ENCODE data around the gene SPNS2. TPM values are rescaled to one million over a fixed set of nuclear protein-coding genes. Genes with fewer than 3 reads are reported as not detected.

Gene SPNS2
- total RNA-seq, 1 donor from 2014 or later, result 30.0 TPM

- DNase-seq (ENCODE audit: low spot score), result no peak
These were observed 51.3 kb downstream of the SPNS2 start for GRCh38 chr17:4549781-4550533.

- no peak for DNase-seq (ENCODE audit: low spot score)
These were observed 51.9 kb downstream of the SPNS2 start for GRCh38 chr17:4550534-4551039.

DNA sequence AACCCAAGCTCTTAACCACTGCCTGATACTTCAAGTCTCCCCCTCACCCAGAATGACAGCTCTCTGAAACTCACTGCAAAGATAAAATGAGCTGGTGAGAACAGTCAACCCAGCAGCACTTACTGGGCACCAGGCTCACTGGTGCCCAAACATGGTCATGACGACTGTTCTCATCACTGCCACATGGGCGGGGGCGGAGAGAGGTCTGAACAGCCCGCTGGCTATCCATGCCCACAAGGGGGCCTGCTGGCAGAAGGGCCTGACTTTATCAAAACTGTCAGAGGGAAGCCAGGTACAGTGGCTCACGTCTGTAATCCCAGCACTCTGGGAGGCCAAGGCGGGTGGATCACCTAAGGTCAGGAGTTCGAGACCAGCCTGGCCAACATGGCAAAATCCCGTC lies 52.5 kb downstream of the SPNS2 start:
- no peak for DNase-seq (ENCODE audit: low spot score)

DNA sequence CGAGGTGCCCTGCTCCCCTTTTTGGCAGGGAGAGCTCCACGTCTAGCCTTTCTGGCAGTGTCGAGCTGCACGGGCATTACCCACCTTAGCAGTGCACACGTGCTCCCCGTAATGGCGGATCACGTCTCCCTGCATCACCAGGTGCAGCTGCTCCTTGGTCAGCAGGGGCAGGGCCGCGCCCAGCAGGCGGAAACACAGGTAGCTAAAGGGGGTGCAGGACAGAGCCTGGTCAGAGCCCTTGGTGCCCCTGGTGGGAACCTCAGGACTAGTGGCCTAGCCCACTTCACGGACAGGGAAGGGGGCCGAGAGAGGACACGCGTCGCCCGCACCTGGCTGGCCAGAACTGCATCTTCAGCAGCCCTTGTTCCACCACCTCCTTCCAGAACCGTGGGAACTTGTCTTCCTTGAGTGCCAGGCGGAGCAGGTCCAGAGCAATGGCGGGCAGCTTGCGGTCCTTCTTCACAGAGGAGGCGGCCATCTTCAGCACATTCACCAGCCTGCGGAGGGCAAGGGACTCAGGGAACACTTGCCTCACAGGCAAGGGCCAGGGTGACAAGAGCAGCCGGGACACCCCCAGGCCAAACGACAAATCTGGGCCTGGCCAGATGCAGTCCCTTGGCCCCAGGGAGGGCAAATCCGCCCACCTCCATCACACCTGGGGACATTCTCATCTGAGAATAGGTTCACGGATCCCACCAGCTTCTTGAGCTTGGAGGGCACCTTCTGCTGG lies 53.3 kb downstream of the SPNS2 start:
- no peak for DNase-seq (ENCODE audit: low spot score)

GRCh38 chr17:4553669-4554068 lies 55.0 kb downstream of the SPNS2 start:
- no peak for DNase-seq (ENCODE audit: low spot score)

GRCh38 chr17:4554441-4554996 lies 55.8 kb downstream of the SPNS2 start:
- no peak for DNase-seq (ENCODE audit: low spot score)

DNA sequence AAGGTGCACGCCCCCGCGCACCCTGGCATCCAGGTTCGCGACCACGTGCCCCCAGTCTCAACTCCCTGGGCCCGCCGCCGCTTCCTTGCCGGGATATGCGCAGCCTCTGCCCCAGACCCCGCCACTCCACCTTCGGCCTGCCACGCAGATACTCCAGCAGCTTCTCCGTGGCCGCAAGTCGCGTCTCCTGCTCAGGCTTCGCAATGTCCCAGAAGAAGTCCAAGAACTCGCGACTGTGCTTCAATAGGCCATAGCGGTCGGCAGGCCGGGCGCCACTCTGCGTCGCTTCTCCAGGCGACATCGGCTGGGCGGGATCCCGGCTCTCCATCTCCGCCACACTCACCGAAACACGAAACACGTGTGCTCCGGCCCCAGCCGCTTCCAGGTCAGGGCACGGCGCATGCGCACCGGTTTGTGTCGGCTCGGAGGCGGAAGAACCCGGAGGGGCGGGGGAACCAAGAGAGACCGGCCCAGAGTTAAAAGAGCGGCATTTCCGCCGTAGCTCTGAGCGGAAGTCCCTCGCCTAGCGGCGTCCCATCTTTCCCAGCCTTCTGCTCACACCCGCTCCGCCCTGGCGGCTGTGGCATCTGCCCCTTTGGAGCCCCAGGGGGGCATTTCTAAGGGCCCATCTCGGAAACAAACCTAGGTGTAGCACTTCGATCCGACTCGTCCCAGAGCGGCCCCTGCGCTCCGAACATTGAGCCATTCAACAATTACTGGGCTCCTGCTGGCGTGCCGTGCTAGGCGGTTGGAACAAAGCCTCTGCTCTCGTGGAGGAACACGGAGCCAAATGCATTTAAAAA lies 56.5 kb downstream of the SPNS2 start, which contains the start of gene MYBBP1A:
Gene MYBBP1A, minus strand, starts transcription at position 388 of the 803 bp plus-strand sequence. Its CDS starts 60 bp downstream, at position 328.
- peak; percentile 98 for DNase-seq (ENCODE audit: low spot score)

DNA sequence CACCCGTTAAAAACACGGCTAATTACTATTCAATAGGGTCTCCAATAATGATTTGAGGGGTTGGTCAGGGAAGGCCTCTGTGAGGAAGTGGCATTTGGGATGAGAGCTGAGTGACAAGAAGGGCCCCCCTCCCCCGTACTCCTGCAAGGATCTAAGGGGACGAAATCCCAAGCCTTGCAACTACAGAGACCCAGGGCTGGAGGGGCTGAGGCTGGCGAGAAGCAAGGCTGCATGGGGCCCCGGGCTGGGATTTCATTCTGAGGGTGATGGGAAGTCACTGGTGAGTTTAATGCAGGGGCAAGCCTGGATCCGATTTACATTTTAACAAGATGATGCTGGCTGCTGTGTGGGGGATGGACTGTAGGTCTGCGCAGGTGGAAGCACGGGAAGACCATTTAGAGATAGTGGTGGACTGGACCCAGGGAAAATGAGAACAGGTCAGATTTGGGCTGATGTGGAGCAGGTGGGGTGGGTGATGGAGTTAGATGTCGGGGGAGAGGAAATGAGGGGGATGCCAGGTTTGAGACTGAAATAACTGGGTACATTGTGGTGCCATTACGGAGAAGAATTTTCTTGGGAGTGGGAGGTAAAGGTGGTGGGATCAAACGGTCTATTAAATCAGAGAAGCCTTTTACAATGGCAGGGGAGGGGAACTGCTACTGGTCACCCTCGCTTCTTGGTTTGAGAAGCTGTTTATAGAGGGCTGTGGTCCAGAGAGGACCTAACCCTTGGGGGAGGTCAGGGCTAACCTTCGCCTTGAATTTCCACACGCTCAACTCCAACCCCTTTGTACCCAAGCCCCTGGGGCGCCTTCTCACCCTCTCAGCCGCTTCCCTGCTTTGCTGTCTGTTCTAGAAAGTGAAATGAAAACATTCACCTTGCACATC lies 57.4 kb downstream of the SPNS2 start:
- no peak for DNase-seq (ENCODE audit: low spot score)

DNA sequence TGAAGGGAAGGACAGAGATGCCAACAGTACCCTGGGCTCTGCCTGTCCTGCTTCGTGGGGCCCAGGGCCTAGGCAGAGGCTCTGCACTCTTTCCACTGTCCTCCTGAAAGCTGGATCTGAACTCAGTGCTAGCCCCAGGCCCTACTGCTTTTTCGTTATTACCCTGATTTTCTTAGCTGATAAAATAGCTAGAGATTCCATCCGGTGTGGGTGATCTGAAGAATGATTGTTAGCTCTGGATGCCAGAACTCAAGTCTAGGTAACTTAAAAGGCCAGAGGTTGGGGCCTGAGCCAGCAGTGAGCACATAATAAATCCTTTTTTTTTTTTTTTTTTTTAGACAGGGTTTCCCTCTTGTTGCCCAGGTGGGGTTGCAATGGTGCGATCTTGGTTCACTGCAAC lies 58.3 kb downstream of the SPNS2 start:
- DNase-seq (ENCODE audit: low spot score), result no peak

GRCh38 chr17:4557626-4558346 lies 59.1 kb downstream of the SPNS2 start:
- no peak for DNase-seq (ENCODE audit: low spot score)

GRCh38 chr17:4558347-4558971 lies 59.8 kb downstream of the SPNS2 start:
- no peak for DNase-seq (ENCODE audit: low spot score)

GRCh38 chr17:4559139-4559791 lies 60.6 kb downstream of the SPNS2 start:
- DNase-seq (ENCODE audit: low spot score), result no peak

- no peak for DNase-seq (ENCODE audit: low spot score)
These were observed 61.3 kb downstream of the SPNS2 start for GRCh38 chr17:4559966-4560365.

DNA sequence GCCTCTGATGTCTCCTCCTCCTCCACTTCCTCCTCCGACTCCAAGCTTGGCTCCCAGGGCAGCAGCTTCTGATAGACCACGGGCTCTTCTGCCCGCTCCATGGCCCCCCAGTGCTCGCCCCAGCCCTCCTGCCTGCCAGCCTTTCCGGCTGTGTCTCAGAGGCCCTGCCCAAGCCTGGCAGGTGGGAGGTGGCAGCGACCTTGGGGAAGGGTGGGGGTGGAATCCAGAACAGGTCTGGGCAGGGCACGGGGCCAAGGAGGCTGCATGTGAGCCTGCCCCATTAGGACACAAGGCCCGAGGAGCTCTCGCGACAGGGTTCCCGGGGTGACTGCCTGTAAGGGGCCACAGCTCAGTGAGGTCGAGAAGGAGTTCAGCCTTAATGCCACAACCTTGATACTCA lies 61.7 kb downstream of the SPNS2 start, which contains the start of gene GGT6:
Gene GGT6, minus strand, starts transcription at position 157 of the 400 bp plus-strand sequence. Its CDS starts 56 bp downstream, at position 101.
- DNase-seq (ENCODE audit: low spot score), result peak; percentile 87

DNA sequence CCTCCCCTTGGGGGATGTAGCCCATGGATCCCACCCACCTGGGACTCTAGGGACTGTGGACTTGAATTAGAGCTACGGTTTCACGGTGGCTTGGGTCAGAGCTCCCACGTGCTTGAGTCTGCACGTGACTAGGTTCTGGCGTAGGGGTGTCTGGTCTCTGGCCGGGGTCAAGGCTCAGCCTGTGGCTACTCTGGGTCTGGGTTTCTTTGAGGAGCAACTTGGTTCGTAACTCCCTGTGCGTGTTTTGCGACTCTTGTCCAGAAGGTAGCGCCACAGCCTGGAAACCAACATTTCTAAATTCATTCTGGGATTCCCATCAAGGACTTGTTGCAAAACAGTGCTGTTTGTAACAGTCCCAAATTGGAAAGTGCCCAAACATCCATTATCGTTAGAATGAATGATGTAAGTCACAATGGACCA lies 62.2 kb downstream of the SPNS2 start:
- DNase-seq (ENCODE audit: low spot score), result no peak

DNA sequence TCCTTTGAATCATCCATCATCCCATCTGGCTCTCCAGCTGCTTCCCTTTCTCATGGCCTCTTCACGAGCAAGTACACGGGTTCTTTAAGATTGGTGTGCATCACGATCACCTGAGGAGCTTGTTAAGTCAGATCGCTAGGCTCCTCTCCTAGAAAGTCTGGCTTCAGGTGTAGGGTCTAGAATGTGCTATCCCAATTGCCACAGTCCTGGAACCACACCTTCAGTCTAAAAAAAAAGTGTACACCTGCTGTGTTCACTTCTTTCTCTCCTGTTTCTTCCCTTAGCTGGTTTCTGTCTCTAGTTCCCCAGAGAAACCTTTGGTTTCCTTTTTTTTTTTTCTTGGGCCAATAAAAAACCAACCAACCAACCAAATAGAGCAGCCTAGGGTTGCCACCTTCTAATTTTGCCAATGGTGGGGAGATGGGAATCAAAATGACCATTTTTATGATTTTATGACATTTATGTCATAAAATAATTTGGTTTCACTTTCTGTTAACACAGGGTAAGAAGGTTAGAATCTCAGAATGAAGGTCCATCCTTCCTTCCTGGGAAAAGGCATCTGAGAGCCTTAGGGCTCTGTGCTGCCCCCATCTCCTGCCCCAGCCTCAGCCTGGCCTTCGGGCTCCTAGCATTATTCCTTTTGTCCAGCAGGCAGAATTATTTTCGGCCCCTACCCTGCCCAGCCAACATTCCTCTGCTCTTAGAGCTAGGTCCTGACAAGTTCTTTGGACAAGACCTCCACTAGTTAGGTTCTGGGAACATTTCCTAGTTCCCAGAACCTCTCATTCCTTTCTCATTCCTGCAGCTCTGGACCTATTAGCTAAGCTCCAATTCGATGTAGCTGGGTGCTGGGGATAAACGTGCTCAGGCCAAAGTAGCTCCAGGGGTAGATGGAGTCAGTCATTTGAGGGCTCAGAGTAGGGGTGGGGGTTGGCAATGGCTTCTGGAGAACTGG lies 63.6 kb downstream of the SPNS2 start:
- no peak for DNase-seq (ENCODE audit: low spot score)

All from ureter (tissue), 1 donor.